ENCODE results near the gene CCNL2. TPM values are rescaled to one million over a fixed set of nuclear protein-coding genes. Genes with fewer than 3 reads are reported as not detected.

Gene CCNL2
- total RNA-seq, 2 experiments from 2014 or later, result 120 to 124 TPM

GRCh38 chr1:1345860-1346500 lies 53.2 kb downstream of the CCNL2 start:
- Mint-ChIP-seq H3K4me3 (no peak overlapping the region), H3K4me1 (peaks cover 19% of the 10 kb centered on the region), H3K36me3 (peaks cover 5% of the 10 kb centered on the region), H3K27ac (no peak overlapping the region), H3K9me3 (ENCODE audit: low read depth) (peaks cover under 1% of the 10 kb centered on the region), H3K27me3 (no peaks in the 10 kb centered on the region)
- CTCF ChIA-PET, result interaction anchor here (1.8 kb wide), 1 partner anchor 26 kb away, joined by 10 read pairs; no protein-coding TSS in a partner anchor
- DNase-seq, result no peak
- no peak for ATAC-seq

DNA sequence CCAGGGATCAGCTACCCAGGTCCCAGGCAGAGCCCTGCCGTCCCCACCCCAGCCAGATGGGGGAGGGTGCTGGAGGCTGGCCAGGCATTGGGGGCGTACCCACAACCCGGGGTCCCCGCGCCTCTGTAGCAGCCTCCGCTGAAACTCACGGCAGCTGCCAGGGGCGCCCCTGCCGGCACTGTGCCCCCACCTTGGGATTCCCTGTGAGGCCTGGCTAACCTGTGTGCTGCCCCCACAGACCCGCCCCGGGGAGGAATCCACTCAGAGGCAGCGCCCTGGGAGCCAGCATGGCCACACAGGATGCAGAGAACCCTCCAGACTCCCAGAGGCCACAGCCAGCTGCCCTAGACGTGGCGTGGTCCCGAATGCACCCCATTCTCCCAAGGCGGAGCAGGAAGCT lies 53.8 kb downstream of the CCNL2 start:
- Mint-ChIP-seq H3K27ac (no peak overlapping the region), H3K36me3 (peaks cover 11% of the 10 kb centered on the region), H3K4me3 (no peak overlapping the region), H3K27me3 (no peaks in the 10 kb centered on the region), H3K9me3 (ENCODE audit: low read depth) (peaks cover 3% of the 10 kb centered on the region), H3K4me1 (peaks cover 19% of the 10 kb centered on the region)
- CTCF ChIA-PET, result interaction anchor here (1.8 kb wide), 1 partner anchor 26 kb away, joined by 10 read pairs; no protein-coding TSS in a partner anchor
- DNase-seq, result no peak
- ATAC-seq, result no peak

DNA sequence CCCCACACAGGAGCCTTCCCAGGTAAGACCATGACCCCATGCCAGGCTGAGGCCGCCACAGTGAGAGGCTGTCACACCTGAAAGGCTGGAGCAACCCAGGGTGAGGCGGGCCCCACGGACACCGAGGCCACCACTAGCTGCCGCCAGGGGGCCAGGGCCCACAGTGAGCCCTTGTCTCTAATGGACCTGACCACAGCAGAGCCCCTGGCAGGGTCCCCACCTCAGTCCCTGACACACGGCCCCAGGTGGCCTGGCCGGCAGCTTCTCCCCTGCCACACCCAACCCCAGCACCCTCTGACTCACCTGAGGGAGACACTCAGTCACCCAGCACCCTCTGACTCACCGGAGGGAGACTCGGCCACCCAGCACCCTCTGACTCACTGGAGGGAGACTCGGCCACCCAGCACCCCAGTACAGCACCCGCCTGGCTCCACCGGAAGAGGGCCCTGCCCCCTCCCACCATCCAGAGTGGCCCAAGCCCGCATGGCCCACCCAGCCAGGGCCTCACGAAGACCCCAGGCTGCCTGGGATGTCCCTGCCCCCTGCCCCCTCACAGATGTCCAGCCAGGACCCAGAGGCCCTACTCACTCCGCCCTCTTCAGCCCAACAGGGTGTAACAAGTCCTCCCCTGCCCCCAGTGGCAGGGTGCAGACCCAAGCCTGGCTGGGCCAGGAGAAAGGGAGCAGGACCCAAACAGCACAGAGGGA lies 54.3 kb downstream of the CCNL2 start:
- ATAC-seq (no peak), DNase-seq (peak; percentile 59)
- Mint-ChIP-seq H3K27ac (no peak overlapping the region), H3K27me3 (no peaks in the 10 kb centered on the region), H3K4me1 (peaks cover 19% of the 10 kb centered on the region), H3K4me3 (no peak overlapping the region), H3K9me3 (ENCODE audit: low read depth) (peaks cover 3% of the 10 kb centered on the region), H3K36me3 (peaks cover 12% of the 10 kb centered on the region)
- CTCF ChIA-PET, result interaction anchor here (0.6 kb wide), 1 partner anchor 76 kb away, joined by 3 read pairs; no protein-coding TSS in a partner anchor

DNA sequence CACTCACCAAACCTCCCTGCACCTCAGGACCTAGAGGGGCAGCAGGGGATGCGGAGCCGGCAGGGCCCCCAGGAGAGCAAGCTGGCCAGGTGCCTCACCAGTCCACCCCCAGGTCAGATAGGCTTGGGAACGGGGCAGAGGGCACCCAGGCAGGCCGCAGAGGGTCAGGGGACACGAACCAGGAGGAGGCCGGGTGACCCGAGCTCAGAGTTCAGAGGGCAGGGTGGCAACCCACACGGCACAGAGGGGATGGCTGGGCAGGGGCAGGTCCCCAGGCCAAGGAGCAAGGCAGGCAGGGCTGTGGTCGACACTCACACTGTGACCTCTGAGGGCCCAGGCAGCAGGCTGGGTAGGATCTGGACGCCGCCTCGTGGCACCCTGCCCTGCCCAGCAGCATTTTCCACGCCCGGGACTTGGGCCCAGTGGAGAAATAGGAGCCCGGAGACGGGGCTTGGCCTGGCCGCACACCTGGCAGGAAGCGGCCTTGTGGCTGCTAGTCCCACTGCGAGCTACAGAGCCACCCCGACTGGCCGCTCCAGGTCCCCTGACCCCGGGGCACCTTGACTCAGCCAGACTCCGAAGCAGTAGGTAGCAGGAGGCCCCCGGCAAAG lies 55.2 kb downstream of the CCNL2 start:
- Mint-ChIP-seq H3K4me1 (peaks cover 19% of the 10 kb centered on the region), H3K4me3 (no peak overlapping the region), H3K36me3 (peaks cover 12% of the 10 kb centered on the region), H3K9me3 (ENCODE audit: low read depth) (peaks cover 3% of the 10 kb centered on the region), H3K27me3 (no peaks in the 10 kb centered on the region), H3K27ac (no peak overlapping the region)
- ATAC-seq, result no peak
- CTCF ChIA-PET, result interaction anchor here (1.4 kb wide), 1 partner anchor 28 kb away, joined by 4 read pairs; no protein-coding TSS in a partner anchor
- DNase-seq, result no peak

GRCh38 chr1:1342584-1343115 lies 56.5 kb downstream of the CCNL2 start:
- H3K4me1 Mint-ChIP-seq, result peaks cover 14% of the 10 kb centered on the region
- no peak for ATAC-seq
- H3K27me3 Mint-ChIP-seq, result no peaks in the 10 kb centered on the region
- CTCF ChIA-PET, result interaction anchor here (1.4 kb wide), 1 partner anchor 29 kb away, joined by 4 read pairs; no protein-coding TSS in a partner anchor
- no peak overlapping the region for H3K4me3 Mint-ChIP-seq
- peaks cover 3% of the 10 kb centered on the region for H3K9me3 Mint-ChIP-seq (ENCODE audit: low read depth)
- peaks cover 12% of the 10 kb centered on the region for H3K36me3 Mint-ChIP-seq
- DNase-seq, result no peak
- no peak overlapping the region for H3K27ac Mint-ChIP-seq

- CTCF ChIA-PET, result no interaction called here
- peaks cover 3% of the 10 kb centered on the region for H3K9me3 Mint-ChIP-seq (ENCODE audit: low read depth)
Measured at GRCh38 chr1:1342061-1342562, 57.0 kb downstream of the CCNL2 start.

GRCh38 chr1:1341549-1342021 lies 57.5 kb downstream of the CCNL2 start:
- ATAC-seq, result no peak
- Mint-ChIP-seq H3K27me3 (no peaks in the 10 kb centered on the region), H3K27ac (no peak overlapping the region), H3K36me3 (peaks cover 12% of the 10 kb centered on the region), H3K9me3 (ENCODE audit: low read depth) (peaks cover 3% of the 10 kb centered on the region), H3K4me1 (peaks cover 4% of the 10 kb centered on the region), H3K4me3 (no peak overlapping the region)
- CTCF ChIA-PET, result no interaction called here
- no peak for DNase-seq

More at GRCh38 chr1:1342061-1342562, 57.0 kb downstream of the CCNL2 start:
- ATAC-seq (no peak), DNase-seq (no peak)
- Mint-ChIP-seq H3K27ac (no peak overlapping the region), H3K36me3 (peaks cover 12% of the 10 kb centered on the region), H3K27me3 (no peaks in the 10 kb centered on the region), H3K4me1 (peaks cover 10% of the 10 kb centered on the region), H3K4me3 (no peak overlapping the region)

DNA sequence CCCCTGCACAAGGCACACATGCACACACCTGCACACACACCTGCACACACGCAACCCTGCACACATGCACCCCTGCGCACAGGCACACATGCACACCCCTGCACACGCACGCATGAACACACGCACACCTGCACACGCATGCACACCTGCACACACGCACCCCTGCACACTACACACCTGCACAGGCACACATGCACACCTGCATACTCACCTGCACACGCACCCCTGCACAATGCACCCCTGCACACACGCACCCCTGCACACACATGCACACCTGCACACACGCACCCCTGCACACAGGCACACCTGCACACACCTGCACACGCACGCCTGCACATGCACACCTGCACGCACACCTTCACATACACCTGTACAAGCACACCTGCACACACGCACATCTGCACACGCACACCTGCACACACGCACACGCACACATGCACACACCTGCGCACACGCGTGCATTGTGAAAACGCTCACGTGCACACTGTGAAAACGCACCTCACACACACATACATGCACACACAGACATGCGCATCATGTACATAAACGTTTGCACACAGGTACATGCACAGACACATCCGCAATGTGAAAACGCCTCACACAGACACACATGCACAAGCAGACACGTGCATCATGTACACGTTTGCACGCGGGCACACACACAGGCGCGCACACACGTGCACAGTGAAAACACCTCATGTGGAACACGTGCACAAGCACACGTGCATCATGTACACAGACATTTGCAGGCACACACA lies 58.2 kb downstream of the CCNL2 start:
- H3K36me3 Mint-ChIP-seq, result peaks cover 12% of the 10 kb centered on the region
- no peaks in the 10 kb centered on the region for H3K27me3 Mint-ChIP-seq
- CTCF ChIA-PET, result no interaction called here

DNA sequence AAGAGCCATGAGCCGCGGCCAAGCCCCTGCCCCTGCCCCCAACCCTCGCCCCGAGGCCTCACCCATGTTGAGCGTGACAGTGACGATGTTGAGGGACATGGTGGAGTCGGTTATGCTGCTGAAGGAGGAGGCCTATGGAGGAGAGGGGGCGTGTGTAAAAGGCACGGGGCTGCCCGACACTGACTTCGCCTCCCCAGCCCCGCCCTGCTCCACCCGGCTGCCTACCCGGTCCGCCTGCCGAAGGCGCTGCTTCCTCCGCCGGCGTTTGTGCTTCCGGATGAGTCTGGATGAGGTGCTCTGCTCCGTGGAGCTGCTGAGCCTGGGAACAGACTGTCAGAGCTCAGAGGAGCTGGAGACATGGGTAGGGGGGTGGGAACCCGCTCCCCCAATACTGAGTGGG lies 59.0 kb downstream of the CCNL2 start:
- DNase-seq, result no peak
- ATAC-seq, result no peak
- H3K4me1 Mint-ChIP-seq, result peaks cover 2% of the 10 kb centered on the region
- H3K27me3 Mint-ChIP-seq, result no peaks in the 10 kb centered on the region
- H3K4me3 Mint-ChIP-seq, result no peak overlapping the region
- H3K9me3 Mint-ChIP-seq (ENCODE audit: low read depth), result peaks cover 3% of the 10 kb centered on the region
- peaks cover 12% of the 10 kb centered on the region for H3K36me3 Mint-ChIP-seq
- no peak overlapping the region for H3K27ac Mint-ChIP-seq
- CTCF ChIA-PET, result interaction anchor here (1.4 kb wide), 1 partner anchor 32 kb away, joined by 3 read pairs; no protein-coding TSS in a partner anchor

More for the DNA sequence above, 58.2 kb downstream of the CCNL2 start:
- DNase-seq, result no peak
- no peak overlapping the region for H3K27ac Mint-ChIP-seq
- no peak for ATAC-seq
- H3K9me3 Mint-ChIP-seq (ENCODE audit: low read depth), result peaks cover 3% of the 10 kb centered on the region
- no peak overlapping the region for H3K4me3 Mint-ChIP-seq
- H3K4me1 Mint-ChIP-seq, result peaks cover 2% of the 10 kb centered on the region

DNA sequence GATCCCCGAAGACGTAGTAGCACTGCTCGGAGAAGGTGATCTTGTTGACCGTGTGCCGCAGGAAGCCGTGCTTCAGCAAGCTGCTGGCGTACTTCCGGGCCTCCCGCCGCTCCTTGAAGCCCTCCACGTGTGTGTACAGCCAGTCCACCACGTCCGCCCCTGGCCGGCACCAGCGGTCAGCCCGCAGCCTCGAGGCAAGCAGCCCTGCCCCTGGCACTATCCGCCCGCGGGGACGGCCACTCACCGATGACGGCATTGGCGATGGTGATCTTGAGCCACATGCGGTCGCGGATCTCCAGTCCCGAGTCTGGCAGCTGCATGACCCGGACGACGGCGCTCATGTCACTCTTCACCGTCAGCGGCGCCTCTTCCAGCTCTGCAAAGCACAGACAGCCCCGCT lies 60.9 kb downstream of the CCNL2 start:
- DNase-seq, result no peak
- no peak for ATAC-seq
- H3K36me3 Mint-ChIP-seq, result peaks cover 12% of the 10 kb centered on the region
- no peak overlapping the region for H3K27ac Mint-ChIP-seq
- H3K27me3 Mint-ChIP-seq, result no peaks in the 10 kb centered on the region
- H3K9me3 Mint-ChIP-seq (ENCODE audit: low read depth), result peaks cover 3% of the 10 kb centered on the region
- CTCF ChIA-PET, result no interaction called here
- no peaks in the 10 kb centered on the region for H3K4me1 Mint-ChIP-seq
- no peak overlapping the region for H3K4me3 Mint-ChIP-seq

GRCh38 chr1:1337793-1338147 lies 61.4 kb downstream of the CCNL2 start:
- Mint-ChIP-seq H3K4me3 (no peak overlapping the region), H3K4me1 (no peaks in the 10 kb centered on the region), H3K9me3 (ENCODE audit: low read depth) (peaks cover 3% of the 10 kb centered on the region), H3K36me3 (peaks cover 12% of the 10 kb centered on the region), H3K27ac (no peak overlapping the region), H3K27me3 (no peaks in the 10 kb centered on the region)
- DNase-seq (no peak), ATAC-seq (peak; percentile 71)
- CTCF ChIA-PET, result no interaction called here

DNA sequence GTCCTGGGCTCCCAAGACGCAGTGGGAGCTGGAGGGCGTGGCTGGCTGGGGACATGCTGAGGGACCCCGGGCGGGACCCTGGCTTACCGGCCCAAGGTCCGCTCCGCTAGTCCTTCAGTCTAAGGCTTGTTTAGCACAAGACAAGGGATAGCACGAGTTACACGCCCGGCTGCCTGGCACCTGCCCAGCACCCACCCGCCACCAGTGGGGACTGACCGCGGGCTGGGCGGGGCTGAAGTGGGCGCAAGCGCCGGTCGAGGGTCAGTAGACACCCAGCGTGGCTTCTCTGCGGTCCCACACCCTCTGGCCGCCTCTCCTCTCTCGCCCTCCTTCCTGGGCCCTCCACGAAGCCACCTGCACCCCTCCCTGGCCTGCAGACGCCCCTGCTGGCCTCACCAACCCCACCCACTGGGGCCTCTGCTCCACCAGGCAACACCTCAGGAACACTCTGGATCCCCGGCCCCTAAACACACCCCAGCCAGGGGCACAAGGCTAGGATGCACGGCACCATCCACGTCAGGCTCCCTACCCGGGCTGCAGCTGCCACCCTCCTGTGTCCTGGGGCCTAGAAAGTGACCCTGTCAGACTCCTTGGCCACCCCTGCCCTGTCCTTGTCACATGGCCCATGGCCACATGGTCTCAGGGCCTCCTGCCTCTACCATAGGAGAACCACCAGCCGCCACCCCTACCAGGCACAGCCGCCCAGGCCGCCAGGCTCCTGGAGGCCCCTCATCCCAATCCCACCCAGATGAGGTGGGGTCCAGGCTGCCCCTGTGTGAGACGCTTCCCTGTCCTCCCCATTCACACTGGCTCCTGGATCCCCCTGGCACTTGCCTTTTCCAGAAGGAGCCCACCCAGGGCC lies 62.0 kb downstream of the CCNL2 start:
- H3K4me3 Mint-ChIP-seq, result no peak overlapping the region
- CTCF ChIA-PET, result no interaction called here
- H3K36me3 Mint-ChIP-seq, result peaks cover 12% of the 10 kb centered on the region
- no peak overlapping the region for H3K27ac Mint-ChIP-seq
- H3K27me3 Mint-ChIP-seq, result no peaks in the 10 kb centered on the region
- DNase-seq (no peak), ATAC-seq (no peak)
- H3K9me3 Mint-ChIP-seq (ENCODE audit: low read depth), result peaks cover 3% of the 10 kb centered on the region
- H3K4me1 Mint-ChIP-seq, result no peaks in the 10 kb centered on the region
